Endothelial cell of umbilical vein (primary cell): ENCODE data around the gene ASAP2. TPM values are rescaled to one million over a fixed set of nuclear protein-coding genes. Genes with fewer than 3 reads are reported as not detected.

ENCODE experiments used
- BruUV-seq: library from RNA; stranded (reverse); fragments of 400-500 nt; replicated peaks from 2 replicates; lab custom pipeline; 2021; lab: Mats Ljungman, UMichigan
- CTCF ChIA-PET: fragments of 300-600, 350-600 bp; sonication (Branson Sonifier 250); formaldehyde crosslinking; loops from one replicate; lab custom pipeline; 2021; ENCODE audit warnings: antibody characterized with exemption, inconsistent platforms; lab: Charles Lee
- POLR2A ChIA-PET: fragments of 300-600, 350-600 bp; sonication (Branson Sonifier 250); formaldehyde crosslinking; loops from one replicate; lab custom pipeline; 2021; ENCODE audit warnings: antibody characterized with exemption, inconsistent platforms; lab: Charles Lee
- DNase-seq: peaks from one replicate; pipeline ENCODE4 v3.0.0-alpha.2; 2011; ENCODE audit warnings: low read depth, low spot score
- FAIRE-seq: peaks from 2 replicates; lab custom pipeline; 2011; peaks lifted over from hg19 to GRCh38; lab: Jason Lieb, UNC
- H2AFZ ChIP-seq: 2 replicates; pipeline ENCODE4 v1.6.0; 2012; ENCODE audit warnings: low read depth, low read length, control low read depth, inconsistent platforms
- H3K27ac ChIP-seq: 2 replicates; pipeline ENCODE4 v1.5.1; 2011; ENCODE audit warnings: low read depth, mild to moderate bottlenecking, control low read depth, low read length, moderate library complexity; ENCODE audit not compliant: insufficient read depth
- H3K27me3 ChIP-seq, 2 experiments: 2 replicates each; pipeline versions ENCODE4 v1.6.0 to v1.6.1; 2011; ENCODE audit warnings: low read length in 2 of 2, mixed read lengths in 1 of 2; ENCODE audit not compliant: control insufficient read depth in 2 of 2, insufficient read depth in 2 of 2
- H3K36me3 ChIP-seq, 2 experiments: 2 replicates in 1 of 2; 3 replicates in 1 of 2; pipeline ENCODE4 v1.5.1; 2011; ENCODE audit warnings: low read length in 2 of 2, mild to moderate bottlenecking in 1 of 2, moderate library complexity in 1 of 2; ENCODE audit not compliant: control insufficient read depth in 2 of 2, insufficient read depth in 2 of 2; ENCODE audit errors: extremely low read depth in 1 of 2
- H3K4me1 ChIP-seq: 3 replicates; pipeline ENCODE4 v1.5.1; 2011; ENCODE audit warnings: mild to moderate bottlenecking, low read length; ENCODE audit not compliant: control insufficient read depth, insufficient read depth; ENCODE audit errors: extremely low read depth
- H3K4me2 ChIP-seq: 2 replicates; pipeline ENCODE4 v1.6.1; 2011; ENCODE audit warnings: low read length, control low read depth, mixed read lengths; ENCODE audit not compliant: insufficient read depth
- H3K4me3 ChIP-seq, 3 experiments: fragments of 200-600 bp in 1 of 3; sonication (generic), shearing (Covaris generic) in 1 of 3; replicated peaks in 1 of 3; 2 replicates each; pipeline ENCODE4 v1.5.1; 2011 to 2016; ENCODE audit warnings: control low read depth in 3 of 3, low read length in 3 of 3, mild to moderate bottlenecking in 2 of 3, inconsistent platforms in 1 of 3, low read depth in 1 of 3, moderate library complexity in 1 of 3; ENCODE audit not compliant: insufficient read depth in 1 of 3
- H3K79me2 ChIP-seq: 2 replicates; pipeline ENCODE4 v1.6.0; 2012; ENCODE audit warnings: low read length, inconsistent platforms; ENCODE audit not compliant: control insufficient read depth, insufficient read depth
- H3K9ac ChIP-seq: replicated peaks from 2 replicates; pipeline ENCODE3; 2011; ENCODE audit warnings: low read length, control low read depth; ENCODE audit not compliant: insufficient read depth; ENCODE audit errors: extremely low read depth
- H3K9me1 ChIP-seq: replicated peaks from 3 replicates; pipeline ENCODE4 v1.6.0; 2011; ENCODE audit warnings: mild to moderate bottlenecking, low read length; ENCODE audit not compliant: control insufficient read depth, insufficient read depth; ENCODE audit errors: extremely low read depth
- H3K9me3 ChIP-seq: replicated peaks from 2 replicates; pipeline ENCODE4 v1.5.1; 2012; ENCODE audit warnings: low read length, inconsistent platforms; ENCODE audit not compliant: control insufficient read depth, insufficient read depth
- H4K20me1 ChIP-seq: replicated peaks from 2 replicates; pipeline ENCODE3; 2011; ENCODE audit warnings: mild to moderate bottlenecking, low read length; ENCODE audit not compliant: control insufficient read depth, insufficient read depth; ENCODE audit errors: extremely low read depth
- CTCF ChIP-seq, 2 donors: IDR thresholded peaks; 1 replicate in 1 of 2; 2 replicates in 1 of 2; pipeline ENCODE4 v1.5.1; 2011; ENCODE audit warnings: low read length in 2 of 2, mild to moderate bottlenecking in 2 of 2, moderate library complexity in 2 of 2, control low read depth in 1 of 2, inconsistent platforms in 1 of 2, low read depth in 1 of 2; ENCODE audit not compliant: insufficient read depth in 1 of 2; ENCODE audit errors: extremely low read depth in 1 of 2
- EZH2 ChIP-seq: IDR thresholded peaks from 2 replicates; pipeline ENCODE4 v1.6.1; 2012; ENCODE audit warnings: borderline replicate concordance, low read depth, mild to moderate bottlenecking, moderate library complexity, low read length, inconsistent platforms; ENCODE audit not compliant: severe bottlenecking
- FOS ChIP-seq: IDR thresholded peaks from 2 replicates; pipeline ENCODE4 v1.6.1; 2011; ENCODE audit warnings: mild to moderate bottlenecking, low read length, moderate library complexity, borderline replicate concordance; ENCODE audit not compliant: insufficient read depth
- GATA2 ChIP-seq: IDR thresholded peaks from 2 replicates; pipeline ENCODE4 v1.7.0; 2011; ENCODE audit warnings: low read depth, mild to moderate bottlenecking, moderate library complexity, mixed read lengths, low read length; ENCODE audit not compliant: insufficient read length, insufficient read depth
- JUN ChIP-seq: IDR thresholded peaks from 2 replicates; pipeline ENCODE4 v1.6.1; 2011; ENCODE audit warnings: borderline replicate concordance, low read depth; ENCODE audit not compliant: insufficient read length, insufficient read depth
- MAX ChIP-seq: IDR thresholded peaks from 2 replicates; pipeline ENCODE4 v1.6.1; 2011; ENCODE audit not compliant: insufficient read depth, insufficient read length
- MYC ChIP-seq: IDR thresholded peaks from one replicate; pipeline ENCODE4 v1.6.1; 2011; ENCODE audit warnings: mild to moderate bottlenecking, low read depth, low read length
- POLR2A ChIP-seq: IDR thresholded peaks from 2 replicates; pipeline ENCODE4 v1.6.1; 2012; ENCODE audit warnings: low read depth, mild to moderate bottlenecking, control low read depth, low read length
- POLR2AphosphoS5 ChIP-seq: IDR thresholded peaks from 2 replicates; pipeline ENCODE4 v1.6.1; 2012; ENCODE audit warnings: low read depth, mild to moderate bottlenecking, control low read depth, low read length, moderate library complexity; ENCODE audit not compliant: insufficient read depth
- dilution Hi-C: fragments of 300-500 bp; cut with MboI; formaldehyde crosslinking; loops from one replicate; pipeline ENCODE4 v1.15.0; 2019; ENCODE audit warnings: low sequenced_read_pairs; ENCODE audit not compliant: extremely low pct_ligation_motif_present
- intact Hi-C: fragments of 100-400 bp; cut with micrococcal nuclease; formaldehyde crosslinking; loops from one replicate; pipeline ENCODE4 v1.10.0; 2022
- polyA plus RNA-seq, 4 experiments: library from polyadenylated mRNA; depleted of rRNA in 3 of 4; stranded (reverse) in 3 of 4; unstranded in 1 of 4; fragments of >200 nt; gene quantifications; 2 replicates each; pipeline versions ENCODE4 v1.2.1 to v1.2.3, GENCODE V29; 2011 to 2012; ENCODE audit warnings: missing spikeins in 1 of 4
- total RNA-seq: library from RNA; stranded (reverse); gene quantifications from 2 replicates; pipeline ENCODE4 v1.2.3, GENCODE V29; 2021

ASAP2 gene
- total and polyA plus RNA-seq, 2 donors (not counting 3 experiments of a cell fraction or from before 2014, with no cell fraction given), result 31.1 to 79.2 TPM

DNA sequence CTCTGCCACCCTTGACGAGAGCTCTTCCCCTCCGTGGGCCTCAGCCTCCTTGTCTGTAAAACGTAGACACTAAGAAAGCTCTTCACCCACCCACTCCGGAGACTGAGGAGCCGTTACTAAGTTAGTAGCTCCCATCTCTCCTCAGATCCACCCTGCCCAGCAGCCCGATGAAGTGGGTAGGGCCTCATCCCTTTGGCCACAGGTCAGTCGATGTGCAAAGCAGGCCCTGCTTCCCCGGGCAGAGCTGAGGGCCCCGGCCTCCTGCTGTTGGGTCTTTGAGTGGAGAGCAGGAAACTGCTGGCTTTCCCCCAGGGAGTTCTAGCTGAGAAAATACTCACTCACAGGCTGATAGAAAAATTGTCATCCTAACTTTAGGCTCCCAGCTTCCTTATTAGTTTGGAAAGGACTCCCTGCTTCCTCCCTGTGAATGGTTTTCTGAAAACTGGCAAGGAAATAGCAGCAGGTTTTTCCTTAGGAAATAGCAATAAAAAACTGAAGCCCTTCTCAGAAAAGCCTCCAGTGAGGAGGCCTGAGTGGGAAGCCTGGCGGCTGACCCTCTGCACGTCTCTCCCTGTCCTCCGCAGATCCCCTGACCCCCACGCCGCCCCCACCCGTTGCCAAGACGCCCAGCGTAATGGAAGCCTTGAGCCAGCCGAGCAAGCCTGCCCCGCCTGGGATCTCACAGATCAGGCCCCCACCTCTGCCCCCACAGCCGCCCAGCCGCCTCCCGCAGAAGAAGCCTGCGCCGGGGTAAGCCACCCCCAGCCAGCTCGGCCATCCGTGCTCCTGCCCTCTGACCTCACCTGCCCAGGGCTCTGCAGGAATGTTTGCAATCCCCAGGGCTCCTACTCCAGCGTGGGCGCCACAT is 186.5 kb downstream of the ASAP2 start:
- no peaks in the 10 kb centered on the region for H3K79me2 ChIP-seq
- FAIRE-seq (no peak), DNase-seq (peak; percentile 75)
- no peaks in the 10 kb centered on the region for H3K9me1 ChIP-seq
- no TSS peak for BruUV-seq
- no peak overlapping the region for H3K27ac ChIP-seq
- no peak overlapping the region for H3K9ac ChIP-seq
- dilution Hi-C loops (no loop called here), intact Hi-C loops (no loop called here)
- H3K4me2 ChIP-seq, result no peak overlapping the region
- no peaks in the 10 kb centered on the region for H3K27me3 ChIP-seq
- H3K4me3 ChIP-seq, result no peak overlapping the region
- CTCF ChIA-PET, result interaction anchor here (0.6 to 1.2 kb wide), 3 partner anchors 22 to 250 kb away, joined by 3 to 5 read pairs (median 3); no protein-coding TSS in a partner anchor
- H2AFZ ChIP-seq, result no peak overlapping the region
- POLR2A ChIA-PET, result no interaction called here
- H4K20me1 ChIP-seq, result no peaks in the 10 kb centered on the region
- peaks cover 22 to 44% of the 10 kb centered on the region in 2 experiments for H3K36me3 ChIP-seq
- H3K9me3 ChIP-seq, result no peaks in the 10 kb centered on the region
- TF ChIP-seq POLR2A (no peak), GATA2 (no peak), MYC (no peak), FOS (no peak), MAX (no peak), CTCF (IDR thresholded peaks at IDR 0.05; ENCODE audit: extremely low read depth in 1 of 2, insufficient read depth in 1 of 2, low read depth in 1 of 2, low read length in 2 of 2) (no peak), JUN (no peak), POLR2AphosphoS5 (no peak), EZH2 (no peak)
- no peaks in the 10 kb centered on the region for H3K4me1 ChIP-seq
